VCaP (cell line): ENCODE results near the gene CTBP2.

ENCODE experiments used
- H3K27ac ChIP-seq: fragments of 450-650 bp; 2 replicates; pipeline ENCODE4 v1.5.1; 2017
- CTCF ChIP-seq: fragments of 450-650 bp; conservative IDR thresholded peaks from 2 replicates; pipeline ENCODE4 v1.5.1; 2017; ENCODE audit warnings: mild to moderate bottlenecking, moderate library complexity

The CTBP2 gene

GRCh38 chr10:125203186-125203800, 42.9 kb upstream of the CTBP2 start:
- H3K27ac ChIP-seq = no peak overlapping the region
- no peak for TF ChIP-seq CTCF

DNA sequence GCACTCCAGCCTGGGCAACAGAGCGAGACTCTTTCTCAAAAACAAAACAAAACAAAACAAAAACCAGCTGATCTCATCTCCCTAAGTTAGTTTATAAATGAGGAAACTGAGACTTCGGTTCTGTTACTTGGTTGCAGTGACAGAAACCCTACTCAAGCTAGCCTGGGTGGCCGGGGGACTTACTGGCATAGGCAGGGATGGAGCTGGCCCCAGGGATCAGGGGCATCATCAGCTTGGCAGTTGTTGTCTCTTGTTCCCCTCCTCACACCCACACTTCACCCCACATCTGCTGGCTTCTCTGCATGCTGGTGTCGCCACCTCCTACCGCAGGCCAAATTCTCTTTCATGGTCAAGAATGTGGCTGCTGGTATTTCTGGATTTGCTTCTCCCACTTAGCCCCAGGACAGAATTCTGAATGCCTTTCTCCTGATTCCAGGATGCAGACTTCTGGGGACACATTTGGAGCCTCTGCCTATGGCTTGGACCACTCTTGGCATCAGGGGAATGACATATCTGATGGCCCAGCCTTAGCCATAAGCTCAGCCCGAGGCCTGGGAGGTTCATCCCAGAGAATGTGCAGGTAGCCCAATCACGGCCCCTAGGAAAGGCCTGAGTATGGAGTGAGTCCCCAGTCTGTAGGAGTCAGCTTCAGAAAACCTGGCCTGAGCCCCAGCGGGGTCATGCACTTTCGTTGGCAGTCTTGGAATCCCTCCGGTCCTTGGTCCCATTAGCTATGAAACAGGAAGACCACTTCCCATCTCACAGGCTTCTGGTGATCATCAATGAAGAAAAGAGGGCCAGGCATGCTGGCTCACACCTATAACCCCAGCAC, 41.6 kb upstream of the CTBP2 start:
- no peak overlapping the region for H3K27ac ChIP-seq

GRCh38 chr10:125201108-125201524, 40.8 kb upstream of the CTBP2 start:
- no peak overlapping the region for H3K27ac ChIP-seq
- TF ChIP-seq CTCF = no peak

More for the DNA sequence above, 41.6 kb upstream of the CTBP2 start:
- no peak for TF ChIP-seq CTCF

GRCh38 chr10:125200396-125200795, 40.0 kb upstream of the CTBP2 start:
- no peak overlapping the region for H3K27ac ChIP-seq
- no peak for TF ChIP-seq CTCF

- TF ChIP-seq CTCF = no peak
- no peak overlapping the region for H3K27ac ChIP-seq
Measured at GRCh38 chr10:125199270-125199669, 38.9 kb upstream of the CTBP2 start.

- H3K27ac ChIP-seq = no peak overlapping the region
- no peak for TF ChIP-seq CTCF
Measured at GRCh38 chr10:125194814-125195213, 34.5 kb upstream of the CTBP2 start.

DNA sequence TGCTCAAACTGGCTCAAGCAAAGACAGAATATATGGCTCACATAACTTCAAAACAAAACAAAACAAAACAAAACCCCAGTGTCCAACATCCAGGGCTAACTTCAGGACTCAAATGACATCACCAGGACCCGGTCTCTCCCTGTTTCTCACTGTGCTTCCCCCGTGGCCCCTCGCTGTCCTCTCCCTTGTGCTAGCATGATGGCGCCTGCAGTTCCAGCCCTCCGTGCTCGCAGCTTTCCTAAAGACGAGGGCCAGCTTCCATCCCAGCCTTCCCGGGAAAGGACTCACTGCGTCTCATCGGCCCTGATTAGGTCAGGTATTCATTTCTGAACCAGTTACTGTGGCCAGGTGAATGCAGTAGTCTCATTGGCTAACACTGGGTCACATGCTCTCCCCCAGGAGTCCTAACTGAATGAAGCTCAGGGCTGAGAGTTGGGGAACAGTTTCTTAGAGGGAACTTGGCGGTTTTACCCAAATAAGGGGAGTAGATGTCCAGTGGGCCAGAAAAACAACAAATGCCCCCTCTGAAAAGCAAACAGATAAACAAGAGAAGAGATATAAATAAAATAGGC, 33.0 kb upstream of the CTBP2 start:
- no peak overlapping the region for H3K27ac ChIP-seq
- no peak for TF ChIP-seq CTCF
